Vagina (tissue), 2 donors: ENCODE results near the gene DUS2. TPM values are rescaled to one million over a fixed set of nuclear protein-coding genes. Genes with fewer than 3 reads are reported as not detected.
"Not testable (repeated sequence)": the region's sequence is repeated elsewhere in the genome, so short reads cannot be mapped to it uniquely, and the experiment has no call there.

Experiments
- DNase-seq, 2 donors: peaks; one replicate each; pipeline ENCODE4 v3.0.0-alpha.2; 2017; ENCODE audit errors: extremely low spot score in 2 of 2
- H3K27ac ChIP-seq: fragments of 200-600 bp; sonication (generic); one replicate; pipeline ENCODE4 v1.5.1; 2019
- H3K27me3 ChIP-seq: fragments of 200-600 bp; sonication (generic); one replicate; pipeline ENCODE4 v1.5.1; 2019
- H3K36me3 ChIP-seq, 2 donors: fragments of 200-600 bp; sonication (generic); one replicate each; pipeline ENCODE4 v1.5.1; 2017 to 2019
- H3K4me1 ChIP-seq: fragments of 200-600 bp; sonication (generic); one replicate; pipeline ENCODE4 v1.5.1; 2019
- H3K4me3 ChIP-seq, 2 donors: fragments of 200-600 bp; sonication (generic); 1 replicate in 1 of 2; 2 replicates in 1 of 2; pipeline ENCODE4 v1.5.1; 2016 to 2019
- H3K9me3 ChIP-seq: fragments of 200-600 bp; sonication (generic); one replicate; pipeline ENCODE4 v1.5.1; 2019
- POLR2A ChIP-seq, 2 donors: fragments of 450-650 bp; IDR thresholded peaks; one replicate each; pipeline ENCODE4 v1.6.1; 2017; ENCODE audit warnings: antibody characterized with exemption in 2 of 2, mild to moderate bottlenecking in 2 of 2, moderate library complexity in 2 of 2
- POLR2AphosphoS5 ChIP-seq, 2 donors: sonication (generic); formaldehyde crosslinking; IDR thresholded peaks; one replicate each; pipeline ENCODE4 v1.9.0; 2017; ENCODE audit warnings: antibody characterized with exemption in 2 of 2, mild to moderate bottlenecking in 2 of 2, low read depth in 1 of 2; ENCODE audit not compliant: insufficient read depth in 1 of 2
- intact Hi-C: fragments of 100-400 bp; cut with DNase I; formaldehyde crosslinking; loops from one replicate; pipeline ENCODE4 v1.15.1; 2023
- total RNA-seq: library from RNA; depleted of rRNA; stranded (reverse); fragments of >200 nt; gene quantifications from one replicate; pipeline ENCODE4 v1.2.3, GENCODE V29; 2016
- TF ChIP-seq, protein P1 (sequence below), 3 experiments: fragments of 450-650 bp in 2 of 3; fragments of 200-600 bp in 1 of 3; sonication (generic) in 1 of 3; IDR thresholded peaks; one replicate each; pipeline ENCODE4 v1.5.1; 2017 to 2019; ENCODE audit warnings: antibody characterized with exemption in 3 of 3, mild to moderate bottlenecking in 2 of 3, moderate library complexity in 2 of 3

Gene DUS2
- total RNA-seq, 1 donor from 2014 or later: 11.5 TPM

GRCh38 chr16:68105611-68106010, 82.5 kb downstream of the DUS2 start:
- Histone ChIP-seq H3K36me3 (no peaks in the 10 kb centered on the region), H3K4me3 (no peak overlapping the region), H3K27me3 (no peaks in the 10 kb centered on the region), H3K27ac (no peak overlapping the region), H3K9me3 (no peaks in the 10 kb centered on the region), H3K4me1 (peaks cover 8% of the 10 kb centered on the region)
- no peak for DNase-seq
- intact Hi-C loops: no loop called here
- TF ChIP-seq POLR2AphosphoS5 (IDR thresholded peaks at IDR 0.05; ENCODE audit: insufficient read depth in 1 of 2, low read depth in 1 of 2) (no peak), POLR2A (IDR thresholded peaks at IDR 0.05) (no peak)
- TF ChIP-seq, protein P1, sequence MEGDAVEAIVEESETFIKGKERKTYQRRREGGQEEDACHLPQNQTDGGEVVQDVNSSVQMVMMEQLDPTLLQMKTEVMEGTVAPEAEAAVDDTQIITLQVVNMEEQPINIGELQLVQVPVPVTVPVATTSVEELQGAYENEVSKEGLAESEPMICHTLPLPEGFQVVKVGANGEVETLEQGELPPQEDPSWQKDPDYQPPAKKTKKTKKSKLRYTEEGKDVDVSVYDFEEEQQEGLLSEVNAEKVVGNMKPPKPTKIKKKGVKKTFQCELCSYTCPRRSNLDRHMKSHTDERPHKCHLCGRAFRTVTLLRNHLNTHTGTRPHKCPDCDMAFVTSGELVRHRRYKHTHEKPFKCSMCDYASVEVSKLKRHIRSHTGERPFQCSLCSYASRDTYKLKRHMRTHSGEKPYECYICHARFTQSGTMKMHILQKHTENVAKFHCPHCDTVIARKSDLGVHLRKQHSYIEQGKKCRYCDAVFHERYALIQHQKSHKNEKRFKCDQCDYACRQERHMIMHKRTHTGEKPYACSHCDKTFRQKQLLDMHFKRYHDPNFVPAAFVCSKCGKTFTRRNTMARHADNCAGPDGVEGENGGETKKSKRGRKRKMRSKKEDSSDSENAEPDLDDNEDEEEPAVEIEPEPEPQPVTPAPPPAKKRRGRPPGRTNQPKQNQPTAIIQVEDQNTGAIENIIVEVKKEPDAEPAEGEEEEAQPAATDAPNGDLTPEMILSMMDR (IDR thresholded peaks at IDR 0.05): no peak

- H3K36me3 ChIP-seq, H3K9me3 ChIP-seq, H3K27ac ChIP-seq, intact Hi-C loops, H3K4me1 ChIP-seq, H3K4me3 ChIP-seq, H3K27me3 ChIP-seq, DNase-seq: not testable (repeated sequence)
Observed at GRCh38 chr16:68107230-68107928, 84.3 kb downstream of the DUS2 start.

- H3K9me3 ChIP-seq, H3K4me3 ChIP-seq, H3K27ac ChIP-seq, DNase-seq, intact Hi-C loops, H3K27me3 ChIP-seq, H3K36me3 ChIP-seq, H3K4me1 ChIP-seq: not testable (repeated sequence)
Observed at GRCh38 chr16:68109156-68109555, 86.1 kb downstream of the DUS2 start.

DNA sequence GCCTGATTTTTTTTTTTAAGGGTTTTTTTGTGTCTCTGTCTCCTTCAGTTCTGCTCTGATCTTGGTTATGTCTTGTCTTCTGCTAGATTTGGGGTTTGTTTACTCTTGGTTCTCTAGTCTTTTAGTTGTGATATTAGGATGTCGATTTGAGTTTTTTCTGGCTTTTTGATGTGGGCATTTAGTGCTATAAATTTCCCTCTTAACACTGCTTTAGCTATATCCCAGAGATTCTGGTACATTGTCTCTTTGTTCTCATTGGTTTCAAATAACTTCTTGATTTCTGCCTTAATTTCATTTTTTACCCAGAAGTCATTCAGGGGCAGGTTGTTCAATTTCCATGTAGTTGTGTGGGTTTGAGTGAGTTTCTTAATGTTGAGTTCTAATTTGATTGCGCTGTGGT, 87.5 kb downstream of the DUS2 start:
- H3K9me3 ChIP-seq, H3K27me3 ChIP-seq, H3K36me3 ChIP-seq, H3K4me1 ChIP-seq, DNase-seq, H3K4me3 ChIP-seq, intact Hi-C loops, H3K27ac ChIP-seq: not testable (repeated sequence)

DNA sequence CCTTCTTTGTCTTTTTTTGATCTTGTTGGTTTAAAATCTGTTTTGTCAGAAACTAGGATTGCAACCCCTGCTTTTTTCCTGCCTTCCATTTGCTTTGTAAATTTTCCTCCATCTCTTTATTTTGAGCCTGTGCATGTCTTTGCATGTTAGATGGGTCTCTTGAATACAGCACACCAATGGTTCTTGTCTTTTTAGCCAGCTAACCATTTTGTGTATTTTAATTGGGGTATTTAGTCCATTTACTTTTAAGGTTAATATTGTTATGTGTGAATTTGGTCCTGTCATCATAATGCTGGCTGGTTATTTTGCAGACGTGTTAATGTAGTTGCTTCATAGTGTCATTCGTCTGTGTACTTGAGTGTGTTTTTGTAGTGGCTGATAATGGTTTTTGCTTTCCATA, 88.3 kb downstream of the DUS2 start:
- Histone ChIP-seq H3K27ac (no peak overlapping the region), H3K9me3 (no peaks in the 10 kb centered on the region), H3K4me3 (no peak overlapping the region), H3K36me3 (no peaks in the 10 kb centered on the region), H3K27me3 (no peaks in the 10 kb centered on the region), H3K4me1 (peaks cover 15% of the 10 kb centered on the region)
- intact Hi-C loops: no loop called here
- DNase-seq: no peak
- TF ChIP-seq POLR2A (IDR thresholded peaks at IDR 0.05): no peak
- TF ChIP-seq, protein P1 (IDR thresholded peaks at IDR 0.05): no peak
- TF ChIP-seq POLR2AphosphoS5 (IDR thresholded peaks at IDR 0.05; ENCODE audit: insufficient read depth in 1 of 2, low read depth in 1 of 2): no peak

DNA sequence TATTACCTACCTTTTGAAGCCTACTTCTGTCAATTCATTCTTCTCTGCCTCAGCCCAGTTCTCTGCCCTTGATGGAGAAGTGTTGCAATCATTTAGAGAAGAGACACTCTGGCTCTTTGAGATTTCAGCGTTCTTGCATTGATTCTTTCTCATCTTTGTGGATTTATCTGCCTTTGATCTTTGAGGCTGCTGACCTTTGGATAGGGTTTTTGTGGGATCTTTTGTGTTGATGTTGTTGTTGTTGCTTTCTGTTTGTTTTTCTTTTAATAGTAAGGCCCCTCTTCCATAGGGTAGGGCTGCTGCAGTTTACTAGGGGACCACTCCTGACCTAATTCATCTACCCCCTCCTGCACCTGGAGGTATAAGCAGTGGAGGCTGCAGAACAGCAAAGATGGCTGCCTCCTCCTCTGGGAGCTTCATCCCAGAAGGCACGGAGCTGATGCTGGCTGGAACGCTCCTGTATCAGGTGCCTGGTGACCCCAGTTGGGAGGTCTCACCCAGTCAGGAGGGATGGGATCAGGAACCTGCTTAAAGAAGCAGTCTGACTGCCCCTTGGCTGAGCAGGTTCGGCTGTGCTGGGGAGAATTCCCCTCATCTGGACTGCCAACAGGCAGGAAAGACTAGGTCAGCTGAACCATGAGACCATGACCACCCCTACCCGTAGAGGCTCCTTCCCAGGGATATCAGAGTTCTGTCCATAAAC, 90.1 kb downstream of the DUS2 start:
- intact Hi-C loops: no loop called here
- Histone ChIP-seq H3K4me3 (no peak overlapping the region), H3K36me3 (no peaks in the 10 kb centered on the region), H3K27ac (no peak overlapping the region), H3K27me3 (no peaks in the 10 kb centered on the region), H3K4me1 (peaks cover 17% of the 10 kb centered on the region), H3K9me3 (no peaks in the 10 kb centered on the region)
- TF ChIP-seq POLR2A (IDR thresholded peaks at IDR 0.05) (no peak), POLR2AphosphoS5 (IDR thresholded peaks at IDR 0.05; ENCODE audit: insufficient read depth in 1 of 2, low read depth in 1 of 2) (no peak)
- TF ChIP-seq, protein P1 (IDR thresholded peaks at IDR 0.05): no peak
- DNase-seq: no peak
